Erythroblast (primary cell): ENCODE data around the gene PAX6.

Experiments
- GATA1 ChIP-seq: IDR thresholded peaks from 2 replicates; pipeline ENCODE4 v1.6.1; 2011; ENCODE audit warnings: low read depth, mild to moderate bottlenecking, control low read depth, low read length, moderate library complexity
- POLR2A ChIP-seq: IDR thresholded peaks from 2 replicates; pipeline ENCODE4 v1.6.1; 2011; ENCODE audit warnings: mild to moderate bottlenecking, low read length

GRCh38 chr11:31761636-31762035 lies 49.5 kb downstream of the PAX6 start:
- TF ChIP-seq POLR2A (no peak), GATA1 (no peak)
